HG03135 (cell line): ENCODE data around the gene TTC36.
"Not testable (repeated sequence)": the region's sequence is repeated elsewhere in the genome, so short reads cannot be mapped to it uniquely, and the experiment has no call there.

Source experiments
- ATAC-seq: cut with Tn5 transposase; IDR thresholded peaks from one replicate; pipeline ENCODE4 v1.9.1; 2021; ENCODE audit warnings: mild to moderate bottlenecking, moderate library complexity; ENCODE audit not compliant: unreplicated experiment

Gene TTC36

DNA sequence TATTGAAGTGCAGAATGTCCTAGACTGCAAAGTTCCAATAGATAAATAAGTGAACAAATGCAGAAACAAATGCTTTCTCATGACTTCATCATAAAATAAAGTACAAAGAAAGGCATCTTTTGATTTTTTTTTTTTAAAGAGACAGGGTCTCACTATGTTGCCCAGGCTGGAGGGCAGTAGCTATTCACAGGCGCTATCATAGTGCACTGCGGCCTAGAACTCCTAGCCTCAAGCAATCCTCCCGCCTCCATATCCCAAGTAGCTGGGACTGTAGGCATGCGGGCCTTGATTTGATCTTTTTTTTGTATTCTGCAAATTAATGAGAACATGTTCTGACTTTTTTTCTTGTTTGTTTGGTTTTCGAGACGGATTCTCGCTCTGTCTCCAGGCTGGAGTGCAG lies 47.4 kb downstream of the TTC36 start:
- no peak for ATAC-seq

GRCh38 chr11:118577995-118578394 lies 50.7 kb downstream of the TTC36 start:
- not testable (repeated sequence) for ATAC-seq
